Prostate gland (tissue), 2 donors: ENCODE results near the gene CASQ2. TPM values are rescaled to one million over a fixed set of nuclear protein-coding genes. Genes with fewer than 3 reads are reported as not detected.

ENCODE experiments used
- total RNA-seq, 2 donors: library from RNA; depleted of rRNA; stranded (reverse); fragments of >200 nt; gene quantifications; one replicate each; pipeline ENCODE4 v1.1.0, GENCODE V29; 2016

The CASQ2 gene
- total RNA-seq, 2 donors from 2014 or later: 6.4 to 6.6 TPM

Other genes with a start within 250 kb of the CASQ2 start
- gene VANGL1, start 126.7 kb downstream of the CASQ2 start, total RNA-seq: 10 to 100 TPM; 12.3 to 16.2 TPM
- gene NHLH2, start 72.4 kb upstream of the CASQ2 start, total RNA-seq: under 1 TPM in 1 of 2 donors, not detected in 1; 0.74 TPM
- 1 to 10 TPM; 2.0 to 6.7 TPM for gene SLC22A15, start 207.8 kb upstream of the CASQ2 start, total RNA-seq